ENCODE measurements around the gene TSPAN9. TPM values are rescaled to one million over a fixed set of nuclear protein-coding genes. Genes with fewer than 3 reads are reported as not detected.
A peak's percentile ranks its signal among the peaks of the same experiment; 100 is the strongest.

The TSPAN9 gene
- total and polyA plus RNA-seq, 4 donors, result 23.0 to 72.3 (median 33.9) TPM

GRCh38 chr12:3137268-3137781 is 60.1 kb downstream of the TSPAN9 start:
- no peak for ATAC-seq (ENCODE audit: insufficient read depth, low FRiP score)
- H3K27me3 ChIP-seq (ENCODE audit: control insufficient read depth in 3 of 3, insufficient read depth in 3 of 3, low read length in 2 of 3), result no peaks in the 10 kb centered on the region
- H3K4me1 ChIP-seq (ENCODE audit: control insufficient read depth in 5 of 5, insufficient read depth in 5 of 5, low read length in 5 of 5), result peaks cover 13 to 43% (median 31%) of the 10 kb centered on the region in 5 donors
- H3K36me3 ChIP-seq (ENCODE audit: control insufficient read depth in 4 of 4, insufficient read depth in 4 of 4, low read length in 4 of 4), result no peaks in the 10 kb centered on the region
- TF ChIP-seq CTCF (IDR thresholded peaks at IDR 0.05; ENCODE audit: control extremely low read depth, extremely low read depth), result no peak
- peak overlapping the region; percentile 0 to 12 for H3K27ac ChIP-seq (ENCODE audit: low read depth in 1 of 2, low read length in 1 of 2)
- WGBS, 2 donors, result 51 to 60% methylated on average over 8 of the region's 8 CpGs
- DNase-seq, result peak; percentile 82 to 95 (median 87)
- no peak overlapping the region for H3K4me3 ChIP-seq
- peak overlapping the region in 1 of 2 donors; percentile 42 for H3K9ac ChIP-seq (ENCODE audit: insufficient read depth in 1 of 2, low read length in 2 of 2)
- H3K9me3 ChIP-seq (ENCODE audit: control insufficient read depth in 4 of 4, insufficient read depth in 3 of 4, low read length in 3 of 4), result no peaks in the 10 kb centered on the region

GRCh38 chr12:3137814-3138445 is 60.8 kb downstream of the TSPAN9 start:
- 70 to 76% methylated on average over 17 of the region's 17 CpGs for WGBS, 2 donors
- H3K36me3 ChIP-seq (ENCODE audit: control insufficient read depth in 4 of 4, insufficient read depth in 4 of 4, low read length in 4 of 4), result no peaks in the 10 kb centered on the region
- ATAC-seq (ENCODE audit: insufficient read depth, low FRiP score) (no peak), DNase-seq (no peak)
- no peak for TF ChIP-seq CTCF (IDR thresholded peaks at IDR 0.05; ENCODE audit: control extremely low read depth, extremely low read depth)
- H3K9ac ChIP-seq (ENCODE audit: insufficient read depth in 1 of 2, low read length in 2 of 2), result peak overlapping the region in 1 of 2 donors; percentile 42
- peaks cover 12 to 37% (median 25%) of the 10 kb centered on the region in 5 donors for H3K4me1 ChIP-seq (ENCODE audit: control insufficient read depth in 5 of 5, insufficient read depth in 5 of 5, low read length in 5 of 5)
- no peak overlapping the region for H3K4me3 ChIP-seq
- H3K27me3 ChIP-seq (ENCODE audit: control insufficient read depth in 3 of 3, insufficient read depth in 3 of 3, low read length in 2 of 3), result no peaks in the 10 kb centered on the region
- no peaks in the 10 kb centered on the region for H3K9me3 ChIP-seq (ENCODE audit: control insufficient read depth in 4 of 4, insufficient read depth in 3 of 4, low read length in 3 of 4)
- peak overlapping the region in 1 of 2 donors; percentile 60 for H3K27ac ChIP-seq (ENCODE audit: low read depth in 1 of 2, low read length in 1 of 2)

- no peak for TF ChIP-seq CTCF (IDR thresholded peaks at IDR 0.05; ENCODE audit: control extremely low read depth, extremely low read depth)
- Histone ChIP-seq H3K9me3 (ENCODE audit: control insufficient read depth in 4 of 4, insufficient read depth in 3 of 4, low read length in 3 of 4) (no peaks in the 10 kb centered on the region), H3K27ac (ENCODE audit: low read depth in 1 of 2, low read length in 1 of 2) (no peak overlapping the region), H3K36me3 (ENCODE audit: control insufficient read depth in 4 of 4, insufficient read depth in 4 of 4, low read length in 4 of 4) (no peaks in the 10 kb centered on the region), H3K27me3 (ENCODE audit: control insufficient read depth in 3 of 3, insufficient read depth in 3 of 3, low read length in 2 of 3) (no peaks in the 10 kb centered on the region), H3K9ac (ENCODE audit: insufficient read depth in 1 of 2, low read length in 2 of 2) (no peak overlapping the region), H3K4me3 (no peak overlapping the region), H3K4me1 (ENCODE audit: control insufficient read depth in 5 of 5, insufficient read depth in 5 of 5, low read length in 5 of 5) (peaks cover 10 to 28% (median 18%) of the 10 kb centered on the region in 5 donors)
- WGBS, 2 donors, result 47 to 60% methylated on average over 11 of the region's 11 CpGs
- no peak for ATAC-seq (ENCODE audit: insufficient read depth, low FRiP score)
- DNase-seq, result no peak
These were observed 61.8 kb downstream of the TSPAN9 start for GRCh38 chr12:3138941-3139511.
